Subcutaneous adipose tissue (tissue), 4 donors: ENCODE data around the gene FTO. TPM values are rescaled to one million over a fixed set of nuclear protein-coding genes. Genes with fewer than 3 reads are reported as not detected.

Experiments used
- total RNA-seq, 4 donors: library from RNA; depleted of rRNA; stranded (reverse); fragments of >200 nt; gene quantifications; one replicate each; pipeline ENCODE4 v1.1.0, GENCODE V29; 2016
- TF ChIP-seq, protein P1 (sequence below): fragments of 450-650 bp; IDR thresholded peaks from one replicate; pipeline ENCODE4 v1.5.1; 2016; ENCODE audit warnings: low read depth, mild to moderate bottlenecking, control low read depth, antibody characterized with exemption, moderate library complexity

Gene FTO
- total RNA-seq, 4 donors from 2014 or later = 74.3 to 102 (median 90.9) TPM

DNA sequence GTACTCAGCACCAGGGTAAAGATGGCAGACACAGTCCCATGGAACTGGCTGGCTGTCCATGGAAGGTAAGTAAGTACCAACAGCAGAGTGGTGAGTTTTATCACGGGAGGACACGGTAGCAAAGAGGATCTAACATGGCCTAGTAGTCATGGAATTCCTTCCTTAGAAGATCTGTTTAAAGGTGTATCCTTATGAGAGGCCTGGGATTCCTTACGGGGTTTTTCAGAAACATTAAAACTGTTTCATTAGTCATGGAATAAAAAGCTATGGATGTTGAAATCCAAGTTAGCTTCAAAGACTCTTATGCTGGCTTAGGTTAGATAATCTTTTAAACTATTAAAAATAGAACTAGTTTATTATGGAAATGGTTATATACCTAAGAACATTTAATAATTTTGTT lies 7.4 kb downstream of the FTO start:
- TF ChIP-seq, protein P1, sequence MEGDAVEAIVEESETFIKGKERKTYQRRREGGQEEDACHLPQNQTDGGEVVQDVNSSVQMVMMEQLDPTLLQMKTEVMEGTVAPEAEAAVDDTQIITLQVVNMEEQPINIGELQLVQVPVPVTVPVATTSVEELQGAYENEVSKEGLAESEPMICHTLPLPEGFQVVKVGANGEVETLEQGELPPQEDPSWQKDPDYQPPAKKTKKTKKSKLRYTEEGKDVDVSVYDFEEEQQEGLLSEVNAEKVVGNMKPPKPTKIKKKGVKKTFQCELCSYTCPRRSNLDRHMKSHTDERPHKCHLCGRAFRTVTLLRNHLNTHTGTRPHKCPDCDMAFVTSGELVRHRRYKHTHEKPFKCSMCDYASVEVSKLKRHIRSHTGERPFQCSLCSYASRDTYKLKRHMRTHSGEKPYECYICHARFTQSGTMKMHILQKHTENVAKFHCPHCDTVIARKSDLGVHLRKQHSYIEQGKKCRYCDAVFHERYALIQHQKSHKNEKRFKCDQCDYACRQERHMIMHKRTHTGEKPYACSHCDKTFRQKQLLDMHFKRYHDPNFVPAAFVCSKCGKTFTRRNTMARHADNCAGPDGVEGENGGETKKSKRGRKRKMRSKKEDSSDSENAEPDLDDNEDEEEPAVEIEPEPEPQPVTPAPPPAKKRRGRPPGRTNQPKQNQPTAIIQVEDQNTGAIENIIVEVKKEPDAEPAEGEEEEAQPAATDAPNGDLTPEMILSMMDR = no peak

DNA sequence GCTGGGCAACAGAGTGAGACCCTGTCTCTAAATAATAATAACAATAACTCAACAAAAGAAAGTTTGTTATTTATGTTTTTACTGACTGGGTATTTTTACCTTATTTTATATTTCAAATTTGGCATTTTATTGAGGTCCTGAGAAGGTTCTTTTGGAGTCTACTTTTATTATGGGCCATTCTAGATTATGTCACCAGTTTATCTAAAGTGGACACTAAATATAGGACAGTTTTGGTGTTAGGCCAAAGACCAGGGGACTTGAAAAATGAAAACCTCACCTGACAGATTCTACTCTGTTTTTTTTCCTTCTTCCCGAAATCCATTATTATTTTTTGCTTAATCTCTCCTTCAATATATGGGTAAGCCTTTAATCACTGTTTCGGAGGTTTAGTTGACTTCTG lies 8.1 kb downstream of the FTO start:
- TF ChIP-seq, protein P1 = no peak

DNA sequence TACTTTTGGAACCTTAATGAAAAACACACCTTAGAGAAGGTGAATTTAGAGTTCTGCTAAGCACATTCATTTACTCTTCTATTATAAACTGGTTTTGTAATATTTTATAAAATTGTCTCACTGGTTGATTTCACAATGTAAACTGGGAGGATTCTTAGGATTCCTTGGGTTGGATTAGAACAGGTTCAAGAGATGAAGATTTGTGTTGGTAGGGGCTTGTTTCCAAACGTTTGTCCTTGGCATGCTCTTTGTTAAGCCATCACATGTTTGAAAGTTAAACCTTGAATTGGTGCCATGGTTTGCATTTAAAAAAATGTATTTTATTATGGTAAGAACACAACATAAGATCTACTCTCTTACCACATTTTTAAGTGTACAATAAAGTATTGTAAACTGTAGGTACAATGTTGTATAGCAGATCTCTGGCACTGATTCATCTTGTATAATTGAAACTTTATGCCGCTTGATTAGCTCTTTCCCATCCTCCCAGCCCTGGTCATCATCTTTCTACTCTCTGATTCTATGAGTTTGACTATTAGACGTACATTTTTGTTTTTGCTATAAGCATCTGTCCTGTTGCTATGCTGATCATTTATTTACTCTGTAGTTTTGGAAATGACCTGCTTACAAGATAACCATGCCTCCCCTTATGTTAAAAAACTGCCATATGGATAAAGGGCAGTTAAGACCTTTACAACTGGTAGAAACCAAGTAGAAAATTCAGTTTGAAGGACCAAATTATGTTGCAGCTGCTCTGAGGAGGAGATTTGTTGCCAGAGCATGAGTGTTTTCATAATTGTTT lies 9.6 kb downstream of the FTO start:
- TF ChIP-seq, protein P1 = no peak

DNA sequence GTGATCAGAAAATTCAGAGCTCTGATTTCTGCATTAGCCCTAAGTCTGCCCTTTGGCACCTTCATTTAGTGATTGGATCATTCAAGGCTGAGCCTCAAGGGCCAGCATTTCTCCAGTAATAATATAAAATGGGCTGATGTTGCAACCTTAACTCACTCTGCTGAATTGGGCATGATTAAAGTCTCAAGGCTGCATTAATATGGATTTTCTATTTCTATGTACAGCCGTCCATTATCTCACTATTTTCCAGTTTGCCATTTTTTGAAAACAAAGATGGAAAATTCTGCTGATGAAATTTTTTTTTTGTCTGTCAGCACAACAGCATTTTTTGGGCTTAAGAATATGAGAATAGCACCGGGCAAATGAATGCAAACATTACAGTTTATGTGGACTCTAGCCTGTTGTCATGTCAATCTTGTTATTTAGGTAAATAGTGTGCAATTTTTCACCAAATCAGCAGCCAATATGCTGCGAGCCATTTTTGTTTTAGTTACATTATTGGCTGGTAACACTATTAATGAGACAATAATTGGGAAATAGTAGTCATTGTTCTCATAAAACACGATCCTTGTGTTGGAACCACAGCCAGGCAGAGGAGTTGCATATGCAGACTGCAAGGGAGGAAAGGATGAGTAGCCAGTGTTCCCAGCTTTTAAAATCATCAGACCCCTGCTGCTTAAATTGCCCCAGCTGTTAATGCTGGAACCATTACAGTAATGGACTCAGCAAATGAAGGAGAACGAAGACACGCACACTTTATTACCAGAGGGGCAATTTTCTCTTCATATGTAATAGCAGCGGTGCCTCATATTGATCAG lies 10.5 kb downstream of the FTO start:
- TF ChIP-seq, protein P1 = no peak

DNA sequence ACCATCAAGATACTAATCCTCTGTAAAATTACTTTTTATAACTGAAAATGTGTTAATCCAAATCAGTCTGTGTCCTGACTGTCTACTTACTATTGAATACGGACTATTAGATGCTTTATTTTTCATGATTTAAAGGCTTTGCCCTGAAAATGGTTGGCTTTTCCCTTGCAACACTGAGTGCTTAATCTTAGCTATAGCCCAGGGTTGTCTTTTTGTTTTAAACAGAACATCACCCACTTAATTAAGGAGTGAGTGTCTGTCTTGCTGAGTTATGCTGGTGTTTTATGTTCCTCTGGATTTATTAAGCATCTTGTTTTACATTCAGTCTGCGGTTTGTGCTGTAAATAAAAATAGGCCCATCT lies 11.0 kb downstream of the FTO start:
- TF ChIP-seq, protein P1 = no peak

DNA sequence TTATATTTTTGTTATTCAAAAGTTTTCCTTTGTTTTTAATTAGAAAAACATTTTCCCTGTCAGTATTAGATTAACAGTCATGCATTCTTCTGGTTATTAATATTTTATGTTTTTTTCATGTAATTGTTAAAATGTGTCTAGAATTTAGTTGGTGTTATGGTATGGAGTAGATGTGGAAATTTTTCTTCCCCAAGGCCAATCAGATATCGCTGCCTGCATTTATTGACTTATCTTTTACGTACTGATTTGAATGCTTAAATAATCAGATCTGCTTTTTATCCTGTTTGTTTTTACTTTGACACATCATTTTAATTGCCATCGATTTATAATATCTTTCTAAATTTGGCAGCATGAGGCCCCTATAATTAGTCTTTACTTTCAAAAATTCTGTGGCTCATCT lies 13.6 kb downstream of the FTO start:
- TF ChIP-seq, protein P1 = no peak

DNA sequence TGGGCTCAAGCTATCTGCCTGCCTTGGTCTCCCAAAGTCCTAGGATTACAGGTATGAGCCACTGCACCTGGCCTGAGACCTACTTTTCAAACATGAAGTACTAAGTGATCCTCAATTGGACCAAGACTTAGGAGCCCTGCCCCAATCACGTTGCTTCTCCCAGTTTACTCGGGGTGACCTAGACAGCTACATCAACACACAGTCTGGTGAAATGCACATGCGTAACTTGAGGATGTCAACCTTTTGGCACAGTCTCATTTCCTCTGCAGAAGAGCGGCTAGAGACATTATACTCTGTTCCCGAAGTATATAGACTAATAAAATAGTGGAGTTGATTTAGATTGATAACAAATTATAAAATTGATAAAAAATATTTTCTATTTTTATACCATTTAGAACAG lies 17.1 kb downstream of the FTO start:
- TF ChIP-seq, protein P1 = no peak
